ENCODE results near the gene SH2D3A. TPM values are rescaled to one million over a fixed set of nuclear protein-coding genes. Genes with fewer than 3 reads are reported as not detected.

The SH2D3A gene
- total and polyA plus RNA-seq, 2 donors (not counting 3 experiments of a cell fraction or from before 2014, with no cell fraction given), result 0.04 to 0.53 TPM

DNA sequence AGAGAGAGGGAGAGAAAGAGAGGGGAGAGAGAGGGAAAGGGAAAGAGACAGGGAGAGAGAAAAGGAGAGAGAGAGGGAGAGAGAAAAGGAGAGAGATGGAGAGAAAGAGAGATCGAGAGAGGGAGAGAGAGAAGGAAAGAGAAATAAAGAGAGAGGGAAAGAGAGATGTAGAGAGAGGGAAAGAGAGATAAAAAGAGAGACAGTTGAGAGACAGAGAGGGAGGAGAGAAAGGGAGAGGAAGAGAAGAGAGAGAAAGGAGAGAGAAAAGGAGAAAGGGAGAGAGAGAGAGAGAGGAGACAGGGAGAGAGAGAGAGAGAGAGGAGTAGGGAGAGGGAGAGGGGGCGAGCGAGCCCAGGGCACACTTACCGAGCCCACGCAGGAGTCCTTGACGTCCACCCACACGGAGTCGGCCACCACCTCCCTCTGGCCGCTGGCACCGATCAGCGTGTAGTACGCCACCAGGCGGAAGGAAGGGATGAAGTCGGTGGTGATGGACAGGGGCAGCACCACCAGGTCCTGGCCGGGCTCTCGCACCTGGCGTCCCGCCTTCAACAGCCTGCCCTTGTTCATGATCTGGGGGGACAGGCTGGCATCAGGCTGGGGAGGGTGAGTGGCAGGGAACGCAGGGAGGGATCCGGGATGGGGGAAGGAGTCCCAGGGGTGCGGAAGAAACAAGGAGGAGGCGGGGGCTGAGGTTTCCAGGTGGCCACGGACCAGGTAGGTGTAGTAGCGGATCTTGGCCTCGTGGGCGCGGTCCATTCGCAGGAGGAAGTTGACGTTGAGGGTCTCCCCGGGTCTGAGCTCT lies 56.8 kb downstream of the SH2D3A start:
- Histone ChIP-seq H3K9ac (replicated peaks; ENCODE audit: extremely low read depth, insufficient read depth, low read length) (no peak overlapping the region), H3K27me3 (ENCODE audit: control insufficient read depth in 2 of 2, insufficient read depth in 2 of 2, low read length in 2 of 2) (peaks cover 2 to 5% of the 10 kb centered on the region in 2 experiments), H3K79me2 (ENCODE audit: control insufficient read depth, insufficient read depth, low read length) (no peaks in the 10 kb centered on the region), H3K9me1 (replicated peaks; ENCODE audit: control insufficient read depth, extremely low read depth, insufficient read depth, low read length) (no peaks in the 10 kb centered on the region), H3K27ac (ENCODE audit: insufficient read depth, low read depth, low read length) (no peak overlapping the region), H3K4me3 (replicated peaks in 1 of 3; ENCODE audit: insufficient read depth in 1 of 3, low read depth in 1 of 3, low read length in 3 of 3) (no peak overlapping the region), H4K20me1 (replicated peaks; ENCODE audit: control insufficient read depth, extremely low read depth, insufficient read depth, low read length) (no peaks in the 10 kb centered on the region), H3K4me1 (ENCODE audit: control insufficient read depth, extremely low read depth, insufficient read depth, low read length) (no peaks in the 10 kb centered on the region), H2AFZ (ENCODE audit: low read depth, low read length) (no peak overlapping the region), H3K4me2 (ENCODE audit: insufficient read depth, low read length) (no peak overlapping the region), H3K36me3 (ENCODE audit: control insufficient read depth in 2 of 2, extremely low read depth in 1 of 2, insufficient read depth in 2 of 2, low read length in 2 of 2) (no peaks in the 10 kb centered on the region), H3K9me3 (replicated peaks; ENCODE audit: control insufficient read depth, insufficient read depth, low read length) (no peaks in the 10 kb centered on the region)
- POLR2A ChIA-PET, result no interaction called here
- dilution Hi-C loops (cut with MboI; ENCODE audit: extremely low pct_ligation_motif_present, low sequenced_read_pairs) (no loop called here), intact Hi-C loops (cut with micrococcal nuclease) (no loop called here)
- CTCF ChIA-PET, result no interaction called here
- no peak for DNase-seq (ENCODE audit: low read depth, low spot score)
- FAIRE-seq, result no peak
- TF ChIP-seq EZH2 (IDR thresholded peaks at IDR 0.05; ENCODE audit: borderline replicate concordance, low read depth, low read length, severe bottlenecking), result peak; percentile 23
- TF ChIP-seq, protein P1, sequence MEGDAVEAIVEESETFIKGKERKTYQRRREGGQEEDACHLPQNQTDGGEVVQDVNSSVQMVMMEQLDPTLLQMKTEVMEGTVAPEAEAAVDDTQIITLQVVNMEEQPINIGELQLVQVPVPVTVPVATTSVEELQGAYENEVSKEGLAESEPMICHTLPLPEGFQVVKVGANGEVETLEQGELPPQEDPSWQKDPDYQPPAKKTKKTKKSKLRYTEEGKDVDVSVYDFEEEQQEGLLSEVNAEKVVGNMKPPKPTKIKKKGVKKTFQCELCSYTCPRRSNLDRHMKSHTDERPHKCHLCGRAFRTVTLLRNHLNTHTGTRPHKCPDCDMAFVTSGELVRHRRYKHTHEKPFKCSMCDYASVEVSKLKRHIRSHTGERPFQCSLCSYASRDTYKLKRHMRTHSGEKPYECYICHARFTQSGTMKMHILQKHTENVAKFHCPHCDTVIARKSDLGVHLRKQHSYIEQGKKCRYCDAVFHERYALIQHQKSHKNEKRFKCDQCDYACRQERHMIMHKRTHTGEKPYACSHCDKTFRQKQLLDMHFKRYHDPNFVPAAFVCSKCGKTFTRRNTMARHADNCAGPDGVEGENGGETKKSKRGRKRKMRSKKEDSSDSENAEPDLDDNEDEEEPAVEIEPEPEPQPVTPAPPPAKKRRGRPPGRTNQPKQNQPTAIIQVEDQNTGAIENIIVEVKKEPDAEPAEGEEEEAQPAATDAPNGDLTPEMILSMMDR (IDR thresholded peaks at IDR 0.05; ENCODE audit: extremely low read depth in 1 of 2, insufficient read depth in 1 of 2, low read depth in 1 of 2, low read length in 2 of 2), result no peak
- BruUV-seq (replicated peaks), result no TSS peak

DNA sequence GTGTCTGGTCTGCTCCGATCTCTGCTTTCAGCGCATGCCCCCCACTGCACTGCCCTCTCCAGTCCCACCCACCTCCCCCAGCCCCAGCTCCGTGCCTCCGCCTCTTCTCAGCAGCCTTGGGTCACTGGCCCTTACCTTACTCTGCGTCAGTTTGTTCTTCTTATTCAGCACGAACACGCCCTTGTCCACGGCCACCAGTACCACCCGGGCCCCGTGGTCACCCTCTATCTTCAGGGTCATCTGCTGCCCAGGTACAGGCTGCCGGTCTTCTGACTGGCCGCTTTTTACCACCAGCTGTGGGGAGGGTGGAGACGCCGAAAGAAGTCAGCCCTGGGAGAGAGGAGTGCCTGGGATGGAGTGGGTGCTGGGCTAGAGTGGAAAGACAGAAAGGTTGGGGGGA lies 57.7 kb downstream of the SH2D3A start:
- Histone ChIP-seq H3K4me1 (ENCODE audit: control insufficient read depth, extremely low read depth, insufficient read depth, low read length) (no peaks in the 10 kb centered on the region), H3K27ac (ENCODE audit: insufficient read depth, low read depth, low read length) (no peak overlapping the region), H3K4me2 (ENCODE audit: insufficient read depth, low read length) (no peak overlapping the region), H3K9me1 (replicated peaks; ENCODE audit: control insufficient read depth, extremely low read depth, insufficient read depth, low read length) (no peaks in the 10 kb centered on the region), H3K79me2 (ENCODE audit: control insufficient read depth, insufficient read depth, low read length) (no peaks in the 10 kb centered on the region), H3K4me3 (replicated peaks in 1 of 3; ENCODE audit: insufficient read depth in 1 of 3, low read depth in 1 of 3, low read length in 3 of 3) (no peak overlapping the region), H3K27me3 (ENCODE audit: control insufficient read depth in 2 of 2, insufficient read depth in 2 of 2, low read length in 2 of 2) (peaks cover 2 to 5% of the 10 kb centered on the region in 2 experiments), H4K20me1 (replicated peaks; ENCODE audit: control insufficient read depth, extremely low read depth, insufficient read depth, low read length) (no peaks in the 10 kb centered on the region), H3K9ac (replicated peaks; ENCODE audit: extremely low read depth, insufficient read depth, low read length) (no peak overlapping the region), H3K36me3 (ENCODE audit: control insufficient read depth in 2 of 2, extremely low read depth in 1 of 2, insufficient read depth in 2 of 2, low read length in 2 of 2) (no peaks in the 10 kb centered on the region), H3K9me3 (replicated peaks; ENCODE audit: control insufficient read depth, insufficient read depth, low read length) (no peaks in the 10 kb centered on the region), H2AFZ (ENCODE audit: low read depth, low read length) (no peak overlapping the region)
- TF ChIP-seq POLR2AphosphoS5 (IDR thresholded peaks at IDR 0.05; ENCODE audit: insufficient read depth, low read depth, low read length) (no peak), FOS (IDR thresholded peaks at IDR 0.05; ENCODE audit: borderline replicate concordance, insufficient read depth, low read length) (no peak), JUN (IDR thresholded peaks at IDR 0.05; ENCODE audit: borderline replicate concordance, insufficient read depth, insufficient read length, low read depth) (no peak), POLR2A (IDR thresholded peaks at IDR 0.05; ENCODE audit: low read depth, low read length) (no peak), MYC (IDR thresholded peaks at IDR 0.05; ENCODE audit: low read depth, low read length) (no peak), GATA2 (IDR thresholded peaks at IDR 0.05; ENCODE audit: insufficient read depth, insufficient read length, low read depth, low read length) (no peak), EZH2 (IDR thresholded peaks at IDR 0.05; ENCODE audit: borderline replicate concordance, low read depth, low read length, severe bottlenecking) (no peak)
- TF ChIP-seq, protein P1 (IDR thresholded peaks at IDR 0.05; ENCODE audit: extremely low read depth in 1 of 2, insufficient read depth in 1 of 2, low read depth in 1 of 2, low read length in 2 of 2), result no peak
- TF ChIP-seq, protein P2, sequence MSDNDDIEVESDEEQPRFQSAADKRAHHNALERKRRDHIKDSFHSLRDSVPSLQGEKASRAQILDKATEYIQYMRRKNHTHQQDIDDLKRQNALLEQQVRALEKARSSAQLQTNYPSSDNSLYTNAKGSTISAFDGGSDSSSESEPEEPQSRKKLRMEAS (IDR thresholded peaks at IDR 0.05; ENCODE audit: insufficient read depth, insufficient read length), result no peak
- FAIRE-seq (no peak), DNase-seq (ENCODE audit: low read depth, low spot score) (no peak)
- ChIA-PET POLR2A (no interaction called here), CTCF (interaction anchor here (1.5 kb wide), 1 partner anchor 154 kb away, joined by 4 read pairs; no protein-coding TSS in a partner anchor)
- intact Hi-C loops (cut with micrococcal nuclease) (no loop called here), dilution Hi-C loops (cut with MboI; ENCODE audit: extremely low pct_ligation_motif_present, low sequenced_read_pairs) (no loop called here)
- BruUV-seq (replicated peaks), result no TSS peak
